HG03175 (cell line): Measurements from ENCODE around the gene ATG10.
"Not testable (repeated sequence)": the region's sequence is repeated elsewhere in the genome, so short reads cannot be mapped to it uniquely, and the experiment has no call there.

Source experiments
- ATAC-seq: cut with Tn5 transposase; IDR thresholded peaks from one replicate; pipeline ENCODE4 v1.9.1; 2021; ENCODE audit warnings: mild to moderate bottlenecking, moderate library complexity; ENCODE audit not compliant: unreplicated experiment

Gene ATG10

GRCh38 chr5:81971712-81972491, at the start of gene ATG10:
Gene ATG10, plus strand, starts transcription at chr5:81972023. Its CDS starts 15,548 bp downstream, at chr5:81987571.
- ATAC-seq = peak; percentile 97

- ATAC-seq = no peak
These were observed 49.0 kb upstream of the ATG10 start for GRCh38 chr5:81922854-81923279.

GRCh38 chr5:81924442-81924841, 47.4 kb upstream of the ATG10 start:
- ATAC-seq = no peak

- no peak for ATAC-seq
These were observed 46.8 kb upstream of the ATG10 start for GRCh38 chr5:81925009-81925408.

GRCh38 chr5:81925981-81926380, 45.8 kb upstream of the ATG10 start:
- ATAC-seq = no peak

- ATAC-seq = no peak
These were observed 35.8 kb upstream of the ATG10 start for GRCh38 chr5:81936066-81936465.

GRCh38 chr5:81936750-81937149, 35.1 kb upstream of the ATG10 start:
- no peak for ATAC-seq

- no peak for ATAC-seq
These were observed 29.1 kb upstream of the ATG10 start for GRCh38 chr5:81942746-81943145.

GRCh38 chr5:81948349-81948748, 23.5 kb upstream of the ATG10 start:
- no peak for ATAC-seq

- ATAC-seq = no peak
These were observed 22.4 kb upstream of the ATG10 start for GRCh38 chr5:81949462-81949861.

GRCh38 chr5:81950996-81951395, 20.8 kb upstream of the ATG10 start:
- no peak for ATAC-seq

- ATAC-seq = not testable (repeated sequence)
These were observed 17.0 kb upstream of the ATG10 start for GRCh38 chr5:81954796-81955195.

GRCh38 chr5:81958129-81958528, 13.7 kb upstream of the ATG10 start:
- not testable (repeated sequence) for ATAC-seq

- ATAC-seq = no peak
These were observed 10.0 kb upstream of the ATG10 start for GRCh38 chr5:81961651-81962440.

- no peak for ATAC-seq
These were observed 8.3 kb upstream of the ATG10 start for GRCh38 chr5:81963544-81963943.

GRCh38 chr5:81965524-81965923, 6.3 kb upstream of the ATG10 start:
- no peak for ATAC-seq

- ATAC-seq = no peak
These were observed 2.6 kb upstream of the ATG10 start for GRCh38 chr5:81969226-81969625.

- no peak for ATAC-seq
These were observed 1.9 kb upstream of the ATG10 start for GRCh38 chr5:81969912-81970311.

GRCh38 chr5:81971111-81971711, 612 bp upstream of the ATG10 start:
- no peak for ATAC-seq

GRCh38 chr5:81972492-81972783, 615 bp downstream of the ATG10 start:
- peak; percentile 50 for ATAC-seq

GRCh38 chr5:81980160-81980559, 8.3 kb downstream of the ATG10 start:
- ATAC-seq = no peak
